Measurements from ENCODE around the gene BMPR1B.

- TF ChIP-seq CTCF (IDR thresholded peaks at IDR 0.05) (no peak), POLR2A (IDR thresholded peaks at IDR 0.05) (no peak)
Observed at GRCh38 chr4:94932366-94932765, 174.6 kb downstream of the BMPR1B start.

Data from right lobe of liver (tissue), 4 donors.